Neural crest cell (in vitro differentiated cells): ENCODE data around the gene HOXD10. TPM values are rescaled to one million over a fixed set of nuclear protein-coding genes. Genes with fewer than 3 reads are reported as not detected.

Source experiments
- DNase-seq: peaks from one replicate; pipeline ENCODE4 v3.0.0; 2021; ENCODE audit warnings: low read depth, mixed read lengths, low spot score
- H3K27ac Mint-ChIP-seq: one replicate; pipeline ENCODE4 v1.8.0; 2021; ENCODE audit warnings: mild to moderate bottlenecking, mixed read lengths; ENCODE audit not compliant: unreplicated experiment
- H3K27me3 Mint-ChIP-seq: 2 replicates; pipeline ENCODE4 v1.8.0; 2021; ENCODE audit warnings: low read depth, mild to moderate bottlenecking, mixed read lengths
- H3K36me3 Mint-ChIP-seq: 2 replicates; pipeline ENCODE4 v1.8.0; 2021; ENCODE audit warnings: low read depth, mild to moderate bottlenecking, mixed read lengths
- H3K4me1 Mint-ChIP-seq: 2 replicates; pipeline ENCODE4 v1.8.0; 2021; ENCODE audit warnings: mixed read lengths
- H3K4me3 Mint-ChIP-seq: one replicate; pipeline ENCODE4 v1.8.0; 2021; ENCODE audit warnings: mild to moderate bottlenecking, mixed read lengths
- H3K9me3 Mint-ChIP-seq: 2 replicates; pipeline ENCODE4 v1.8.0; 2021; ENCODE audit warnings: mixed read lengths
- CTCF ChIP-seq: fragments of 200-600 bp; sonication (generic); conservative IDR thresholded peaks from 2 replicates; pipeline ENCODE4 v1.5.0; 2021; ENCODE audit warnings: antibody characterized with exemption, mild to moderate bottlenecking
- total RNA-seq: library from RNA; stranded (reverse); gene quantifications from 2 replicates; pipeline ENCODE4 v1.2.1, GENCODE V29; 2021

Gene HOXD10
- total RNA-seq, 1 donor from 2014 or later = not detected

DNA sequence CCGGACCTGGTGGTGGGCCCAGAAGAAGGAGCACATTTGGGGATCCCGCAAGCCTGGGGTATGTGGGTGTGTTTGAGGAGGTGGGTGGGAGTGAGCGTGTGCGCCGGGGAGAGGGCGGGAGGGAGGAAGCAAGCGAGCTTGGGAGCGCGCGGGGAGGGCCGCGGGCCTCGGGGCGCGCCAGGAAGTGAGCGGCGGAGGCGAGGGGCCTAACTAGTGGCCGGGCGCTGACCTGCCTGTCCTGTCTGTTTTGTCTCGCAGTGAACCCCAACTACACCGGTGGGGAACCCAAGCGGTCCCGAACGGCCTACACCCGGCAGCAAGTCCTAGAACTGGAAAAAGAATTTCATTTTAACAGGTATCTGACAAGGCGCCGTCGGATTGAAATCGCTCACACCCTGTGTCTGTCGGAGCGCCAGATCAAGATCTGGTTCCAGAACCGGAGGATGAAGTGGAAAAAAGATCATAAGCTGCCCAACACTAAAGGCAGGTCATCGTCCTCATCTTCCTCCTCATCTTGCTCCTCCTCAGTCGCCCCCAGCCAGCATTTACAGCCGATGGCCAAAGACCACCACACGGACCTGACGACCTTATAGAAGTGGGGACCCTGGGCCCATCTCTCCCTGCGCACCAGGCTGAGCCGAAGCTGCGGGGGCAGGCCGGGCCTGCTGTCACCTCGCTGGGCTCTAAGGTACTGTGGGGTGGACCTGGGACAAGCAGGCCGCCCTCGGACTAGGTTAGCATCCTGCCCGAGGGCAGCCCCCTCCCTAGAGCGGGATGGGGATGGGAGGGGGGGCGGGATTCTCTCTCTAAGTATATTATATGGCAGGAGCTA is 36.0 kb downstream of the HOXD10 start:
- Mint-ChIP-seq H3K4me1 (peaks cover 3% of the 10 kb centered on the region), H3K9me3 (no peaks in the 10 kb centered on the region), H3K27me3 (peaks cover 99% of the 10 kb centered on the region), H3K4me3 (no peak overlapping the region), H3K36me3 (no peaks in the 10 kb centered on the region), H3K27ac (no peak overlapping the region)
- no peak for DNase-seq
- TF ChIP-seq CTCF = no peak

DNA sequence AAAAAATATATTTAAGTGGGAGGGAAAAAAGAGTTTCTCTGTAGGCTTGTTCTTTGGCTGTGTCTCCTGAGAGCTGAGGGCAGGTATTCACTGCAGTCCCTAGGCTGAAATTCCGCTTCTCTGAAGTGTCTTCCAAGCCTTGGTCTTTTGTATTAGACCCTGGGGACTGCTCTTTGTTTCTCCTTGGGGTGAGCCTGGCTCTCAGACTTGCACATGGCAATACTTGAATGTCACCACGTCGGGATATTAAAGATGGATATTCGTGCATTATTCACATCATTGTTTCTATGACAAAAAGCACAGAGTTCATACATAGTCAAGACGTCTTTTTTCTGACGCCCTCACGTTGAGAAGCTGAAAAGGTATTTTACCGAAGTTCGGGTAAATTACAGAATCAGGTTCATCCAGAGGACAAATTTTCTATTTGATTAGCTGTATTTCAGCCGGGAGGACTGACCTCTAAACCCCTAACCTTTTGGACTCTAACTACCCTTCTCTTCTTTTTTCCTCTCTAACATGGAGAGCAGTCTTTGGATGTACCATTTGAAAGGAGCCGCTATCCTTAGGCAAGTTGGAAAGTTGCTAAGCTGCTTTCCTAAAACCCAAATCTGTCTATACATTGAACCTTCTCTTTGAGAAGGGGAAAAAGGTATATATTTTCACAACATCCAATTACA is 38.1 kb downstream of the HOXD10 start:
- peaks cover 99% of the 10 kb centered on the region for H3K27me3 Mint-ChIP-seq
- H3K4me3 Mint-ChIP-seq = no peak overlapping the region
- TF ChIP-seq CTCF = no peak
- peaks cover 12% of the 10 kb centered on the region for H3K4me1 Mint-ChIP-seq
- H3K27ac Mint-ChIP-seq = no peak overlapping the region
- H3K9me3 Mint-ChIP-seq = no peaks in the 10 kb centered on the region
- H3K36me3 Mint-ChIP-seq = no peaks in the 10 kb centered on the region
- no peak for DNase-seq

- no peak for DNase-seq
- Mint-ChIP-seq H3K36me3 (no peaks in the 10 kb centered on the region), H3K9me3 (no peaks in the 10 kb centered on the region), H3K27me3 (peaks cover 99% of the 10 kb centered on the region), H3K27ac (no peak overlapping the region), H3K4me3 (no peak overlapping the region), H3K4me1 (peaks cover 12% of the 10 kb centered on the region)
- TF ChIP-seq CTCF = no peak
Observed at GRCh38 chr2:176155356-176156044, 38.9 kb downstream of the HOXD10 start.

DNA sequence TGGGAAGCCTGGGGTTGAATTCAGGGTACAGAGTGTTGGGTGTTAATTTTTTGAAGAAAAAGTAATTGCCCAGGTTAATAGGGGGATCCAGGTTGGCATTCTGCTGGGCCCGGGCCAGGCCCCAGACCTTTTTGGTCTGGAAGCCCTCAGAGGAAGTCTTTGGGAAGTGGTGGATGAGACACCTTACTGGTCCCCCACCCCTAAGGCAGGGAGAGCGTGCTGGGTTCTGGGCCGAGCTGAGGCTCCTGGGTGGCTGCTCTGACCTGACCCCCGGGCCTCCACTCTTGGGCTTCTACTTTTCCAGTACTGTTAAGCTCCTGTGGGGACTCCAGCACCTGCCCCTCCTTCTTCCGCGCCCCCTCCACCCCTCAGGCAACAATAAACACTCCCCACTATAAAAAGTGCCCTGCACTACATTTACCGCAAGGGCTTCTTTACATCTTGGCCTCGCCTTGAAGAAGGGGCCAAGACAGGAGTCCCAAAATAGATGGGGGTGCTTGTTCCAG is 39.8 kb downstream of the HOXD10 start:
- Mint-ChIP-seq H3K4me1 (peaks cover 12% of the 10 kb centered on the region), H3K36me3 (no peaks in the 10 kb centered on the region), H3K27me3 (peaks cover 99% of the 10 kb centered on the region), H3K4me3 (peak overlapping the region; percentile 22), H3K9me3 (no peaks in the 10 kb centered on the region), H3K27ac (no peak overlapping the region)
- no peak for TF ChIP-seq CTCF
- no peak for DNase-seq

GRCh38 chr2:176156807-176157498 is 40.4 kb downstream of the HOXD10 start, which contains the start of gene HOXD3:
TSS of gene HOXD3 (plus strand) at chr2:176157307. CDS start at chr2:176169115, 11,808 bp downstream.
- H3K4me3 Mint-ChIP-seq = peak within 1 kb of the TSS; percentile 78
- peaks cover 3% of the 10 kb centered on the region for H3K36me3 Mint-ChIP-seq
- no peaks in the 10 kb centered on the region for H3K9me3 Mint-ChIP-seq
- H3K4me1 Mint-ChIP-seq = peaks cover 12% of the 10 kb centered on the region
- TF ChIP-seq CTCF = no peak
- peaks cover 100% of the 10 kb centered on the region for H3K27me3 Mint-ChIP-seq
- peak within 1 kb of the TSS; percentile 30 for H3K27ac Mint-ChIP-seq
- DNase-seq = no peak
